Measurements from ENCODE around the gene ZCWPW1. TPM values are rescaled to one million over a fixed set of nuclear protein-coding genes. Genes with fewer than 3 reads are reported as not detected.

The ZCWPW1 gene
- polyA plus RNA-seq, 1 of the 3 experiments (the other 2 are of a cell fraction) = 4.1 TPM

DNA sequence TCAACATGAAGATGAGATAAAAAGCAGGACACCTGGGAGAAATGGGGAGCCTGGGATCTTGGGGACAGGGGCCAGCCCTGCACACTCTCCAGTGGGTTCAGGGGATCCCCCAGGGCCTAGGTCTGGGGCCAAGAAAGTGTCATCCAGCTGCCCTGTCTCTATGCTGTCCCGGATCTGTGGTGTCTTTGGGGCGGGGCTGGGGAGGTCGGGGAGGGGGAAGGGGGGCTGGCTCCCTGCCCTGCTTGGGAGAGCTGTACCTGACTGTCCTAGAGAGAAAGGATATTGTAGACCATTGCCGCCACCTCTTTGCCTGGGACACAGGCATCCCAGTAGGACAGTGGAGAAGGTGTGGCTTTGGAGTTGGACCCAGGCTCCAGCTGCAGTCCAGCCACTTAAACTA, 42.5 kb upstream of the ZCWPW1 start:
- 100% methylated on average over 1 of the region's 4 CpGs for WGBS (ENCODE audit: low lambda C conversion rate)
- Histone ChIP-seq H3K27me3 (ENCODE audit: insufficient read depth) (no peaks in the 10 kb centered on the region), H3K79me2 (ENCODE audit: insufficient read depth) (peaks cover 12% of the 10 kb centered on the region), H2AFZ (ENCODE audit: low read depth) (no peak overlapping the region), H3K4me2 (no peak overlapping the region), H3K4me3 (ENCODE audit: low read depth in 2 of 2, low read length in 1 of 2) (no peak overlapping the region), H3K4me1 (ENCODE audit: control insufficient read depth in 1 of 2, insufficient read depth in 2 of 2, low read depth in 1 of 2, low read length in 1 of 2) (peaks cover 0 to 16% of the 10 kb centered on the region in 2 experiments; a peak in 2 of 4 replicates), H4K20me1 (ENCODE audit: insufficient read depth) (no peaks in the 10 kb centered on the region), H3F3A (replicated peaks; ENCODE audit: insufficient read depth) (peaks cover 4% of the 10 kb centered on the region), H3K9me3 (no peaks in the 10 kb centered on the region), H3K9ac (no peak overlapping the region), H3K27ac (ENCODE audit: low read depth in 2 of 2, low read length in 1 of 2) (no peak overlapping the region), H3K36me3 (replicated peaks in 1 of 2; ENCODE audit: control insufficient read depth in 1 of 2, insufficient read depth in 2 of 2, low read length in 1 of 2) (peaks cover 5 to 18% of the 10 kb centered on the region in 2 experiments), H3K9me2 (no peaks in the 10 kb centered on the region)
- POLR2A ChIA-PET = no interaction called here
- no peak for TF ChIP-seq SMC3 (IDR thresholded peaks at IDR 0.05; ENCODE audit: low read depth, low read length)
- TF ChIP-seq CHD2 (IDR thresholded peaks at IDR 0.05; ENCODE audit: low read length, partially characterized antibody) = no peak
- TF ChIP-seq NFIC (IDR thresholded peaks at IDR 0.05; ENCODE audit: borderline replicate concordance) = no peak
- TF ChIP-seq GABPA (IDR thresholded peaks at IDR 0.05; ENCODE audit: low read depth) = no peak
- no peak for TF ChIP-seq MEF2A (IDR thresholded peaks at IDR 0.05; ENCODE audit: borderline replicate concordance, low read depth)
- TF ChIP-seq, protein P1, sequence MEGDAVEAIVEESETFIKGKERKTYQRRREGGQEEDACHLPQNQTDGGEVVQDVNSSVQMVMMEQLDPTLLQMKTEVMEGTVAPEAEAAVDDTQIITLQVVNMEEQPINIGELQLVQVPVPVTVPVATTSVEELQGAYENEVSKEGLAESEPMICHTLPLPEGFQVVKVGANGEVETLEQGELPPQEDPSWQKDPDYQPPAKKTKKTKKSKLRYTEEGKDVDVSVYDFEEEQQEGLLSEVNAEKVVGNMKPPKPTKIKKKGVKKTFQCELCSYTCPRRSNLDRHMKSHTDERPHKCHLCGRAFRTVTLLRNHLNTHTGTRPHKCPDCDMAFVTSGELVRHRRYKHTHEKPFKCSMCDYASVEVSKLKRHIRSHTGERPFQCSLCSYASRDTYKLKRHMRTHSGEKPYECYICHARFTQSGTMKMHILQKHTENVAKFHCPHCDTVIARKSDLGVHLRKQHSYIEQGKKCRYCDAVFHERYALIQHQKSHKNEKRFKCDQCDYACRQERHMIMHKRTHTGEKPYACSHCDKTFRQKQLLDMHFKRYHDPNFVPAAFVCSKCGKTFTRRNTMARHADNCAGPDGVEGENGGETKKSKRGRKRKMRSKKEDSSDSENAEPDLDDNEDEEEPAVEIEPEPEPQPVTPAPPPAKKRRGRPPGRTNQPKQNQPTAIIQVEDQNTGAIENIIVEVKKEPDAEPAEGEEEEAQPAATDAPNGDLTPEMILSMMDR (IDR thresholded peaks at IDR 0.05) = no peak
- TF ChIP-seq EZH2phosphoT487 (IDR thresholded peaks at IDR 0.05; ENCODE audit: borderline replicate concordance, low read depth) = no peak
- no peak for TF ChIP-seq MXI1 (IDR thresholded peaks at IDR 0.05; ENCODE audit: low read depth, low read length)
- TF ChIP-seq TAF1 (IDR thresholded peaks at IDR 0.05; ENCODE audit: borderline replicate concordance, low read depth, low read length) = no peak
- TF ChIP-seq SIN3A (IDR thresholded peaks at IDR 0.05; ENCODE audit: borderline replicate concordance, low read depth, low read length) = no peak
- TF ChIP-seq, protein P2, sequence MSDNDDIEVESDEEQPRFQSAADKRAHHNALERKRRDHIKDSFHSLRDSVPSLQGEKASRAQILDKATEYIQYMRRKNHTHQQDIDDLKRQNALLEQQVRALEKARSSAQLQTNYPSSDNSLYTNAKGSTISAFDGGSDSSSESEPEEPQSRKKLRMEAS (IDR thresholded peaks at IDR 0.05; ENCODE audit: low read depth) = no peak
- no peak for TF ChIP-seq RFX5 (IDR thresholded peaks at IDR 0.05; ENCODE audit: low read length)
- no peak for TF ChIP-seq YY1 (IDR thresholded peaks at IDR 0.05; ENCODE audit: low read depth)
- TF ChIP-seq, protein P3, sequence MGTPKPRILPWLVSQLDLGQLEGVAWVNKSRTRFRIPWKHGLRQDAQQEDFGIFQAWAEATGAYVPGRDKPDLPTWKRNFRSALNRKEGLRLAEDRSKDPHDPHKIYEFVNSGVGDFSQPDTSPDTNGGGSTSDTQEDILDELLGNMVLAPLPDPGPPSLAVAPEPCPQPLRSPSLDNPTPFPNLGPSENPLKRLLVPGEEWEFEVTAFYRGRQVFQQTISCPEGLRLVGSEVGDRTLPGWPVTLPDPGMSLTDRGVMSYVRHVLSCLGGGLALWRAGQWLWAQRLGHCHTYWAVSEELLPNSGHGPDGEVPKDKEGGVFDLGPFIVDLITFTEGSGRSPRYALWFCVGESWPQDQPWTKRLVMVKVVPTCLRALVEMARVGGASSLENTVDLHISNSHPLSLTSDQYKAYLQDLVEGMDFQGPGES (IDR thresholded peaks at IDR 0.05; ENCODE audit: low read depth, low read length) = no peak
- no peak for TF ChIP-seq GATA2 (CRISPR knock-in tag; IDR thresholded peaks at IDR 0.05)
- DNase-seq = peak; percentile 27
- CTCF ChIA-PET = interaction anchor here (0.9 to 11.9 kb wide), 9 partner anchors 9 to 220 kb away, joined by 3 to 398 read pairs (median 22); partner anchors contain the start of genes FBXO24, LRCH4, MOSPD3 and NYAP1

Data from SK-N-SH (cell line).